Embryonic facial prominence (tissue), 1 donor: ENCODE measurements around the gene ZNF468.
"Not testable (repeated sequence)": the region's sequence is repeated elsewhere in the genome, so short reads cannot be mapped to it uniquely, and the experiment has no call there.

Experiments
- DNase-seq: peaks from one replicate; pipeline ENCODE4 v3.0.0-alpha.2; 2016; ENCODE audit errors: extremely low spot score

The ZNF468 gene

GRCh38 chr19:52857378-52858191, at the start of gene ZNF468:
Gene ZNF468 (minus strand): TSS chr19:52857619. CDS start chr19:52854272, 3,347 bp downstream.
- not testable (repeated sequence) for DNase-seq

- not testable (repeated sequence) for DNase-seq
Measured at GRCh38 chr19:52904052-52904780, 46.8 kb upstream of the ZNF468 start.

GRCh38 chr19:52901842-52902241, 44.4 kb upstream of the ZNF468 start:
- DNase-seq, result no peak

- not testable (repeated sequence) for DNase-seq
Measured at GRCh38 chr19:52898596-52898995, 41.2 kb upstream of the ZNF468 start.

- DNase-seq, result peak; percentile 6
Measured at GRCh38 chr19:52898101-52898500, 40.7 kb upstream of the ZNF468 start.

- peak; percentile 86 for DNase-seq
Measured at GRCh38 chr19:52897138-52897935, 39.9 kb upstream of the ZNF468 start, which contains the start of gene ZNF320. Gene ZNF320 (minus strand): TSS chr19:52897635. CDS start chr19:52890255, 7,380 bp downstream.

GRCh38 chr19:52896431-52897137, 39.2 kb upstream of the ZNF468 start:
- DNase-seq, result no peak

GRCh38 chr19:52891336-52891735, 33.9 kb upstream of the ZNF468 start:
- DNase-seq, result no peak

GRCh38 chr19:52889931-52890330, 32.5 kb upstream of the ZNF468 start:
- DNase-seq, result no peak

GRCh38 chr19:52889076-52889475, 31.7 kb upstream of the ZNF468 start:
- DNase-seq, result no peak

- no peak for DNase-seq
Measured at GRCh38 chr19:52880895-52881389, 23.5 kb upstream of the ZNF468 start.

- DNase-seq, result not testable (repeated sequence)
Measured at GRCh38 chr19:52872996-52873395, 15.6 kb upstream of the ZNF468 start.

- no peak for DNase-seq
Measured at GRCh38 chr19:52871466-52871865, 14.0 kb upstream of the ZNF468 start.

GRCh38 chr19:52868031-52868430, 10.6 kb upstream of the ZNF468 start:
- DNase-seq, result not testable (repeated sequence)

GRCh38 chr19:52856540-52857377, 660 bp downstream of the ZNF468 start:
- not testable (repeated sequence) for DNase-seq

- DNase-seq, result not testable (repeated sequence)
Measured at GRCh38 chr19:52847352-52847751, 10.1 kb downstream of the ZNF468 start.

- not testable (repeated sequence) for DNase-seq
Measured at GRCh38 chr19:52840825-52841465, 16.5 kb downstream of the ZNF468 start.

- not testable (repeated sequence) for DNase-seq
Measured at GRCh38 chr19:52834289-52834688, 23.1 kb downstream of the ZNF468 start.

GRCh38 chr19:52833541-52833940, 23.9 kb downstream of the ZNF468 start:
- DNase-seq, result not testable (repeated sequence)

GRCh38 chr19:52829866-52830265, 27.6 kb downstream of the ZNF468 start:
- not testable (repeated sequence) for DNase-seq
